IMR-90 (cell line): ENCODE measurements around the gene NHLRC3. TPM values are rescaled to one million over a fixed set of nuclear protein-coding genes. Genes with fewer than 3 reads are reported as not detected.

Experiments used
- ATAC-seq: fragments of 200-7000 bp; cut with Tn5 transposase; 2 replicates; pipeline ENCODE4 v1.9.1; 2020; ENCODE audit warnings: low read depth, mild to moderate bottlenecking, moderate library complexity
- BruUV-seq: library from RNA; stranded (reverse); fragments of 400-500 nt; replicated peaks from 2 replicates; lab custom pipeline; 2021; lab: Mats Ljungman, UMichigan
- CTCF ChIA-PET: fragments of 300-600 bp; formaldehyde crosslinking; extraction: SDS; loops from one replicate; lab custom pipeline; 2021; ENCODE audit warnings: antibody characterized with exemption; lab: Yijun Ruan, JAX
- POLR2A ChIA-PET: fragments of 300-600 bp; sonication (Branson Sonifier 250); formaldehyde crosslinking; loops from one replicate; lab custom pipeline; 2022; ENCODE audit warnings: antibody characterized with exemption; ENCODE audit not compliant: unreplicated experiment; lab: Charles Lee
- DNase-seq: peaks from one replicate; pipeline ENCODE4 v3.0.0; 2013
- H2AFZ ChIP-seq: replicated peaks from 2 replicates; pipeline ENCODE3; 2013; ENCODE audit warnings: low read length, mild to moderate bottlenecking; ENCODE audit not compliant: poor library complexity
- H2AK5ac ChIP-seq: 2 replicates; pipeline ENCODE4 v1.6.1; 2013; ENCODE audit warnings: low read depth, low read length, inconsistent platforms
- H2AK9ac ChIP-seq: replicated peaks from 2 replicates; pipeline ENCODE3; 2013; ENCODE audit warnings: mild to moderate bottlenecking, low read depth, low read length, moderate library complexity; ENCODE audit not compliant: poor library complexity
- H2BK120ac ChIP-seq: 2 replicates; pipeline ENCODE4 v1.6.1; 2013; ENCODE audit warnings: low read depth, low read length, inconsistent platforms
- H2BK15ac ChIP-seq: 3 replicates; pipeline ENCODE4 v1.6.1; 2013; ENCODE audit warnings: low read depth, low read length, inconsistent platforms
- H2BK20ac ChIP-seq: 2 replicates; pipeline ENCODE4 v1.6.1; 2013; ENCODE audit warnings: low read depth, mild to moderate bottlenecking, inconsistent platforms, low read length, moderate library complexity
- H2BK5ac ChIP-seq: 2 replicates; pipeline ENCODE4 v1.6.1; 2013; ENCODE audit warnings: mild to moderate bottlenecking, low read depth, low read length, inconsistent platforms; ENCODE audit not compliant: poor library complexity, severe bottlenecking
- H3K14ac ChIP-seq: replicated peaks from 2 replicates; pipeline ENCODE4 v1.6.1; 2013; ENCODE audit warnings: low read depth, low read length, inconsistent platforms
- H3K18ac ChIP-seq: 2 replicates; pipeline ENCODE4 v1.6.1; 2013; ENCODE audit warnings: low read depth, low read length, control low read depth
- H3K23ac ChIP-seq: 2 replicates; pipeline ENCODE4 v1.6.1; 2013; ENCODE audit warnings: low read depth, low read length, inconsistent platforms
- H3K27ac ChIP-seq: 2 replicates; pipeline ENCODE4 v1.5.1; 2013; ENCODE audit warnings: mild to moderate bottlenecking, control low read depth, low read length; ENCODE audit not compliant: insufficient read depth
- H3K27me3 ChIP-seq: 2 replicates; pipeline ENCODE4 v1.6.1; 2013; ENCODE audit warnings: low read length; ENCODE audit not compliant: control insufficient read depth, insufficient read depth
- H3K36me3 ChIP-seq: 2 replicates; pipeline ENCODE4 v1.6.1; 2013; ENCODE audit warnings: low read length, mixed read lengths; ENCODE audit not compliant: control insufficient read depth, insufficient read depth
- H3K4ac ChIP-seq: 2 replicates; pipeline ENCODE4 v1.6.1; 2013; ENCODE audit warnings: low read depth, low read length, inconsistent platforms
- H3K4me1 ChIP-seq: 2 replicates; pipeline ENCODE4 v1.6.1; 2013; ENCODE audit warnings: low read length, mixed read lengths; ENCODE audit not compliant: control insufficient read depth, insufficient read depth
- H3K4me2 ChIP-seq: 2 replicates; pipeline ENCODE4 v1.6.1; 2013; ENCODE audit warnings: low read depth, mild to moderate bottlenecking, control low read depth, low read length, moderate library complexity
- H3K4me3 ChIP-seq: 2 replicates; pipeline ENCODE4 v1.5.1; 2013; ENCODE audit warnings: low read depth, mild to moderate bottlenecking, control low read depth, low read length, moderate library complexity; ENCODE audit not compliant: insufficient read depth
- H3K56ac ChIP-seq: 2 replicates; pipeline ENCODE4 v1.6.1; 2013; ENCODE audit warnings: low read length, inconsistent platforms; ENCODE audit not compliant: insufficient read depth; ENCODE audit errors: extremely low read depth
- H3K79me1 ChIP-seq, 2 experiments: 2 replicates each; pipeline ENCODE4 v1.6.1; 2013; ENCODE audit warnings: low read length in 2 of 2, inconsistent platforms in 1 of 2, low read depth in 1 of 2
- H3K9ac ChIP-seq: 2 replicates; pipeline ENCODE4 v1.6.1; 2013; ENCODE audit warnings: low read depth, low read length, control low read depth
- H3K9me1 ChIP-seq: 2 replicates; pipeline ENCODE4 v1.6.1; 2013; ENCODE audit warnings: low read length, inconsistent platforms; ENCODE audit not compliant: insufficient read depth
- H3K9me3 ChIP-seq: 2 replicates; pipeline ENCODE4 v1.6.1; 2013; ENCODE audit warnings: low read length; ENCODE audit not compliant: control insufficient read depth, insufficient read depth
- H4K20me1 ChIP-seq: 2 replicates; pipeline ENCODE4 v1.6.1; 2013; ENCODE audit warnings: low read length, inconsistent platforms; ENCODE audit not compliant: insufficient read depth
- H4K5ac ChIP-seq: 2 replicates; pipeline ENCODE4 v1.6.1; 2013; ENCODE audit warnings: mild to moderate bottlenecking, low read depth, low read length, control low read depth
- H4K8ac ChIP-seq, 2 experiments: 2 replicates each; pipeline ENCODE4 v1.6.1; 2013; ENCODE audit warnings: low read depth in 2 of 2, low read length in 2 of 2, control low read depth in 1 of 2, inconsistent platforms in 1 of 2
- H4K91ac ChIP-seq: 2 replicates; pipeline ENCODE4 v1.6.1; 2013; ENCODE audit warnings: low read depth, low read length, inconsistent platforms; ENCODE audit not compliant: insufficient read depth
- BHLHE40 ChIP-seq: fragments of 150-350 bp; IDR thresholded peaks from 2 replicates; pipeline ENCODE4 v1.6.1; 2016; ENCODE audit warnings: mild to moderate bottlenecking, low read depth, low read length
- CEBPB ChIP-seq: IDR thresholded peaks from 2 replicates; pipeline ENCODE4 v1.6.1; 2012; ENCODE audit warnings: low read depth, low read length, improper control_type of control experiment
- CHD1 ChIP-seq: IDR thresholded peaks from 2 replicates; pipeline ENCODE4 v1.6.1; 2012; ENCODE audit warnings: low read depth, low read length, improper control_type of control experiment
- ELK1 ChIP-seq: fragments of 150-350 bp; IDR thresholded peaks from 2 replicates; pipeline ENCODE4 v1.6.1; 2016; ENCODE audit warnings: low read depth, mild to moderate bottlenecking, low read length, moderate library complexity, borderline replicate concordance
- FOS ChIP-seq: fragments of 150-350 bp; IDR thresholded peaks from 2 replicates; pipeline ENCODE4 v1.6.1; 2016; ENCODE audit warnings: low read depth, low read length
- MAFK ChIP-seq: IDR thresholded peaks from 2 replicates; pipeline ENCODE4 v1.6.1; 2012; ENCODE audit warnings: low read depth, low read length, improper control_type of control experiment
- MAZ ChIP-seq: IDR thresholded peaks from 2 replicates; pipeline ENCODE4 v1.6.1; 2012; ENCODE audit warnings: low read depth, mild to moderate bottlenecking, low read length, improper control_type of control experiment, moderate library complexity, borderline replicate concordance
- MXI1 ChIP-seq: IDR thresholded peaks from 2 replicates; pipeline ENCODE4 v1.6.1; 2012; ENCODE audit warnings: low read depth, mild to moderate bottlenecking, low read length, moderate library complexity, borderline replicate concordance
- NFE2L2 ChIP-seq: fragments of 150-350 bp; IDR thresholded peaks from 2 replicates; pipeline ENCODE4 v1.6.1; 2016; ENCODE audit warnings: low read depth, mild to moderate bottlenecking, low read length
- POLR2A ChIP-seq: IDR thresholded peaks from 2 replicates; pipeline ENCODE4 v1.6.1; 2012; ENCODE audit warnings: mild to moderate bottlenecking, low read depth, low read length
- RAD21 ChIP-seq: IDR thresholded peaks from 2 replicates; pipeline ENCODE4 v1.6.1; 2012; ENCODE audit warnings: low read length, improper control_type of control experiment
- RCOR1 ChIP-seq: IDR thresholded peaks from 2 replicates; pipeline ENCODE4 v1.6.1; 2012; ENCODE audit warnings: mild to moderate bottlenecking, low read length, improper control_type of control experiment; ENCODE audit not compliant: insufficient replicate concordance
- RFX5 ChIP-seq: IDR thresholded peaks from 2 replicates; pipeline ENCODE4 v1.8.0; 2012; ENCODE audit warnings: low read depth, mild to moderate bottlenecking, low read length, moderate library complexity
- SMC3 ChIP-seq: fragments of 150-350 bp; IDR thresholded peaks from 2 replicates; pipeline ENCODE4 v1.6.1; 2016; ENCODE audit warnings: low read depth, mild to moderate bottlenecking, antibody characterized with exemption, low read length, moderate library complexity
- USF2 ChIP-seq: fragments of 150-350 bp; IDR thresholded peaks from 2 replicates; pipeline ENCODE4 v1.6.1; 2017; ENCODE audit warnings: mild to moderate bottlenecking, antibody characterized with exemption, low read length, low read depth
- dilution Hi-C: fragments of 300-500 bp; cut with HindIII; formaldehyde crosslinking; loops from one replicate; pipeline ENCODE4 v1.14.3; 2018; ENCODE audit warnings: low sequenced_read_pairs; ENCODE audit not compliant: unreplicated experiment
- in situ Hi-C: fragments of 300-500 bp; cut with MboI; formaldehyde crosslinking; loops from 3 replicates; pipeline ENCODE4 v1.14.3; 2019; ENCODE audit warnings: low sequenced_read_pairs, inconsistent platforms, mixed read lengths
- intact Hi-C: fragments of 100-400 bp; cut with micrococcal nuclease; formaldehyde crosslinking; loops from 2 replicates; pipeline ENCODE4 v1.10.0; 2022
- polyA plus RNA-seq, 3 experiments: library from polyadenylated mRNA; depleted of rRNA; stranded (reverse); fragments of >200 nt; gene quantifications; 2 replicates each; pipeline ENCODE4 v1.2.3, GENCODE V29; 2012; ENCODE audit warnings: low replicate concordance in 1 of 3
- total RNA-seq: library from RNA; depleted of rRNA; stranded (reverse); fragments of >200 nt; gene quantifications from 2 replicates; pipeline ENCODE4 v1.2.3, GENCODE V29; 2012
- TF ChIP-seq, protein P1 (sequence below): conservative IDR thresholded peaks from 2 replicates; pipeline ENCODE4 v1.5.1; 2012; ENCODE audit warnings: mild to moderate bottlenecking, low read depth, low read length, improper control_type of control experiment

The NHLRC3 gene
- total and polyA plus RNA-seq, 2 of the 4 experiments (the other 2 are of a cell fraction): 3.0 to 4.2 TPM

DNA sequence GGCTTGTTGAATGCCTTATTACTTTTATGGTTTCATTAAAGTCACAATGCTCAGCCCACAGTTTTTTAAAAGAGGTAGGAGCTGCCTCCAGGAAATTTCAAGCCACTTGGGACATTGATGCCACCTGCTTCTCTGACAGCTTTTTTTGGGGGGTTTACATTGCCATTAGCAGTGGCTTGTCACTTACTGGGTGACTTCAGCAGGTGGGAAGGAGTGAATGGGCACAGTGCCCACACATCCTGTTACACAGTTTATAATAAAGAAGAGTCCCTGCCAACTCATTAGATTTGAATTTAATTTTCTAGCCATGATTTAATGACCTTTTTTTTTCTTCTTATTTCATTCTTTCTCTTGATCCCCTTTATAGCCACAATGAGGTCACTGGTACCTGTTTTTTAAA lies 61.0 kb downstream of the NHLRC3 start:
- H3K4ac ChIP-seq: no peak overlapping the region
- no peaks in the 10 kb centered on the region for H3K79me1 ChIP-seq
- CTCF ChIA-PET: no interaction called here
- POLR2A ChIA-PET: no interaction called here
- no peak overlapping the region for H2BK15ac ChIP-seq
- no peak overlapping the region for H2BK120ac ChIP-seq
- H3K27ac ChIP-seq: no peak overlapping the region
- no peak for ATAC-seq
- no peak overlapping the region for H3K9ac ChIP-seq
- no peaks in the 10 kb centered on the region for H3K4me1 ChIP-seq
- H3K9me3 ChIP-seq: no peaks in the 10 kb centered on the region
- no peak overlapping the region for H3K23ac ChIP-seq
- H2AK5ac ChIP-seq: no peak overlapping the region
- no peaks in the 10 kb centered on the region for H4K20me1 ChIP-seq
- no peak overlapping the region for H4K8ac ChIP-seq
- no TSS peak for BruUV-seq
- H3K14ac ChIP-seq: no peak overlapping the region
- TF ChIP-seq ELK1: no peak
- TF ChIP-seq CEBPB: no peak
- no peak for TF ChIP-seq RAD21
- TF ChIP-seq CHD1: no peak
- TF ChIP-seq USF2: no peak
- no peak for TF ChIP-seq RFX5
- TF ChIP-seq MAZ: no peak
- TF ChIP-seq RCOR1: no peak
- no peak for TF ChIP-seq MAFK
- no peak for TF ChIP-seq BHLHE40
- no peak for TF ChIP-seq POLR2A
- TF ChIP-seq, protein P1, sequence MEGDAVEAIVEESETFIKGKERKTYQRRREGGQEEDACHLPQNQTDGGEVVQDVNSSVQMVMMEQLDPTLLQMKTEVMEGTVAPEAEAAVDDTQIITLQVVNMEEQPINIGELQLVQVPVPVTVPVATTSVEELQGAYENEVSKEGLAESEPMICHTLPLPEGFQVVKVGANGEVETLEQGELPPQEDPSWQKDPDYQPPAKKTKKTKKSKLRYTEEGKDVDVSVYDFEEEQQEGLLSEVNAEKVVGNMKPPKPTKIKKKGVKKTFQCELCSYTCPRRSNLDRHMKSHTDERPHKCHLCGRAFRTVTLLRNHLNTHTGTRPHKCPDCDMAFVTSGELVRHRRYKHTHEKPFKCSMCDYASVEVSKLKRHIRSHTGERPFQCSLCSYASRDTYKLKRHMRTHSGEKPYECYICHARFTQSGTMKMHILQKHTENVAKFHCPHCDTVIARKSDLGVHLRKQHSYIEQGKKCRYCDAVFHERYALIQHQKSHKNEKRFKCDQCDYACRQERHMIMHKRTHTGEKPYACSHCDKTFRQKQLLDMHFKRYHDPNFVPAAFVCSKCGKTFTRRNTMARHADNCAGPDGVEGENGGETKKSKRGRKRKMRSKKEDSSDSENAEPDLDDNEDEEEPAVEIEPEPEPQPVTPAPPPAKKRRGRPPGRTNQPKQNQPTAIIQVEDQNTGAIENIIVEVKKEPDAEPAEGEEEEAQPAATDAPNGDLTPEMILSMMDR: no peak
- no peak for TF ChIP-seq SMC3
- no peak for TF ChIP-seq FOS
- no peak for TF ChIP-seq MXI1
- no peak for TF ChIP-seq NFE2L2
- no peak overlapping the region for H3K4me2 ChIP-seq
- dilution Hi-C loops: no loop called here
- H3K27me3 ChIP-seq: no peaks in the 10 kb centered on the region
- in situ Hi-C loops: no loop called here
- no peak overlapping the region for H2AFZ ChIP-seq
- no peak overlapping the region for H4K91ac ChIP-seq
- H3K9me1 ChIP-seq: no peaks in the 10 kb centered on the region
- H4K5ac ChIP-seq: no peak overlapping the region
- no peak overlapping the region for H2BK20ac ChIP-seq
- H3K56ac ChIP-seq: no peak overlapping the region
- no peaks in the 10 kb centered on the region for H3K36me3 ChIP-seq
- no peak overlapping the region for H2BK5ac ChIP-seq
- no peak overlapping the region for H2AK9ac ChIP-seq
- H3K18ac ChIP-seq: no peak overlapping the region
- intact Hi-C loops: no loop called here
- no peak for DNase-seq
- no peak overlapping the region for H3K4me3 ChIP-seq
